Measurements from ENCODE around the gene SSTR1.
"Not testable (repeated sequence)": the region's sequence is repeated elsewhere in the genome, so short reads cannot be mapped to it uniquely, and the experiment has no call there.

SSTR1 gene, protein sequence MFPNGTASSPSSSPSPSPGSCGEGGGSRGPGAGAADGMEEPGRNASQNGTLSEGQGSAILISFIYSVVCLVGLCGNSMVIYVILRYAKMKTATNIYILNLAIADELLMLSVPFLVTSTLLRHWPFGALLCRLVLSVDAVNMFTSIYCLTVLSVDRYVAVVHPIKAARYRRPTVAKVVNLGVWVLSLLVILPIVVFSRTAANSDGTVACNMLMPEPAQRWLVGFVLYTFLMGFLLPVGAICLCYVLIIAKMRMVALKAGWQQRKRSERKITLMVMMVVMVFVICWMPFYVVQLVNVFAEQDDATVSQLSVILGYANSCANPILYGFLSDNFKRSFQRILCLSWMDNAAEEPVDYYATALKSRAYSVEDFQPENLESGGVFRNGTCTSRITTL
- total RNA-seq = 0 reads per million in 2 donors

DNA sequence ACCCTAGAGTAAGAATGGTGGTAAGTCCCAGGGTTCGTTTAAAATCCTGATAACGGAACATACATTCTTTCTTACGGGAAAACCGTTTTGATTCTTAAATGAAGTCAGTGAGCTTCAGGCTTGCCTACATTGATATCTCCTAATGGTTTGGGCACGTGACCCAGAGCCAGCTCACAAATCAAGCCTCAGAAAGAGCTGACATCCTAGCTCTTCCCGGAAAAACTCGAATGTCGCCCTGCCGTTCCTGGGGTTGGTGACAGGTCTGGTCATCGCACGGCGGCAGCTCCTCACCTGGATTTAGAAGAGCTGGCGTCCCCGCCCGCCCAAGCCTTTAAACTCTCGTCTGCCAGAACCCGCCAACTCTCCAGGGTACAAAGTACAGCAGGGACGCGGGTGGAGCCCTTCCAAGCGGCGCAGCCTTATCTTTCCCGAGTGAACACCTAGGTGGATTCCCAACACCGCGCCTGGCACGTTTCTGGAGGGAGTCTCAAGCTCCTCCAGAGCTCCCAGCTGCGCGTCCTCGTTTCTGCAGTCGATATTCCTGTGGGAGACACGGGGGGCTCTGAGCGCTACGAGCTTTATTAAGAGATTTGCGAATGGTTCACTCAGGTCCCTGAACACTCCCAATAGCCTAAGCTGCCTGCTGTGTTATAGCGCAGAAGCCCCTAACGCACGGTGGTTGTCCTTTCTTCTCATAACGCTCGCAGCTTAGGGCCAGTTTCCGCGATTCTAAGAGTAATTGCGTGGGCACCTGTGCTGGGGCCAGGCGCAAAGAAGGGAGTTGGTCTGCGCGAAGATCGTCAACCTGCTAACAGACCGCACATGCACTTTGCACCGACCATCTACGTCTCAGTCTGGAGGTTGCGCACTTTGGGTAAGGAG lies at the start of gene SSTR1:
Gene SSTR1 (plus strand): TSS at position 169 of the 882 bp plus-strand sequence. CDS start 1,486 bp downstream, outside the sequence.
- no peak for DNase-seq

DNA sequence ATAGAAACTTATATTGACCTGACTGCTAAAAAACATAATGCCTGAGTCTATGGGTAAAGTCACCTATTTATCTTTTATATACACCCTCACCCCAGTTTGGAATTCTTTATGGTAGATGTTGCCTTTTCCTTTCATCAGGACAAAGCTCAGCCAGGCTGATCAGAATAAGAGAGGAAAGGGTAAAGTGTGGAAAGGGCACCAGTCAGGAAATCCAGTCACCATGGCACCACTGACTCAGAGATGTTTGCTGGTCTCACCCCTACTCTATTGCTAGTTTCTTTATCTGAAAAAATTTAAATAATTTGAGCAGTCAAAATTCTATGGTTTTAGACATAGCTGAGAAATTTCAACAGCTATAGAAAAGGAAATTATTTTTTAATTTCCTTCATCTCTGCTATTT lies 49.2 kb upstream of the SSTR1 start:
- no peak for DNase-seq

DNA sequence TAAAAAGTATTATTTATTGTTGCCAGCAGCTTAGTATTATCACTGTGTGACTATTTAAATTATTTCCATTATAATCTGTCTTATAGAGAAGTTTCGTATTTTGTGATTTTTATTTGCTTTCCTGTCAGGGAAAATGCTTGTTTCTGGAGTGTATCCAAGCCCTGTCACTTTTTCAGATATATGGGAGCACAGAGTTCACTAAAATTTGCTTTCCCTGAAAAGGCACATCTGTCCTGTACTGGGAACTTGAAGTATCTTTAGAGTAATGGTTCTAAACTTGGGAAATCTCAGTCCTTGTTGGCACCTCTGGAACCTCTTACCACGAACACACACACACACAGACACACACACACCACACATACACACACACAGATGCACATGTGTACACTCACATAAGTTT lies 39.3 kb upstream of the SSTR1 start:
- DNase-seq = no peak

DNA sequence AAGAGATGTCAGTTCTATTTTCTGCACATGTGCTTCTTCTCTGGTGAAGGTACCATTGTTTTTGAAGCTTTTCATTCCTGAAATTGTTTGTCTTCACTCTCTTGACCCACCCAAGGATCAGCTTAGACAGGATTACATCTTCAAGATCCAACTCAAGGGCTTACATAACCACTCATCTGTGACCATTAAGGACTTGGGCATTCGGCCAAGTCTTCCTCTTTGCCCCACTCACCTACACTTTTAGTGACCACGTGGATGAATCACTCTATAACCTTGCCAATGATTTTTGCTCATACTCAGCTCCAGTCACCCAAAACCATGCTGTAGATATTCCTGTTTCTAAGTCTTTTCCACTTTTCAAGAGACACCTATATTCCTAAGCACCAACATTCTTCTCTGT lies 36.5 kb upstream of the SSTR1 start:
- DNase-seq = no peak

DNA sequence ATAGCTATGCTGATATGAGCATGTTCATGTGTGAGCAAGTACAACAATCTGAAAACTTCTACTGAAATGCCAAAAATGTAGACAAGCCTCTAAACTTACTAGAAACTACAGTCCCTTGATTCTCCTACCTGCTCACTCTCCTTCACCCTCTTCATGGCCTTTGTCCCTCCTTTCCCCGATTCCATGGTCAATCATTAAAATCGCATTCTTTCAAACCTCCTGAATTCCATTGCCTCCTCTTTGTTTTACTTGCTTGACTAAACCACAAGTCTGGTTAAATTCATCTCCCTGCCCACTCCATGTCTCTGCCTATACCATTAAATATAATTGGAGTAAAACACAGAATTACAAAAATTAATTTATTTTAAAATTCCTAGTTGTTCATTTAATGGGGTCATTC lies 33.0 kb upstream of the SSTR1 start:
- DNase-seq = no peak

DNA sequence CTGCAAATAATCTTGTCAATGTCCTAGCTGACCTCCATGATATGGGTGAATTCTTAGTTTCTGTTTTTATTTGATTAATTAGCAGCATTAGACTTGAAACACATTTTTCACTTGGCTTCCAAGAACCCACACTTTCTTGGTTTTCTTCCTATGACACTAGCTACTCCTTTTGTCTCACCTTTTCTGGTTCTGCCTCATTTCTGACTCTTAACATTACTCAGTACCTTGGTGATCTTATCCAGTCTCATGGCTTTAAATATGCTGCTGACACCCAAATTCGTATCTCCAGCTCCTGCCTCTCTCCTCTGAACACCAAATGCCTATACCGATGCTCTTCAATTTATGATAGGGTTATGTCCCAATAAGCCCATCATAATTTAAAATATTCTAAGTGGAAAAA lies 32.0 kb upstream of the SSTR1 start:
- DNase-seq = no peak

DNA sequence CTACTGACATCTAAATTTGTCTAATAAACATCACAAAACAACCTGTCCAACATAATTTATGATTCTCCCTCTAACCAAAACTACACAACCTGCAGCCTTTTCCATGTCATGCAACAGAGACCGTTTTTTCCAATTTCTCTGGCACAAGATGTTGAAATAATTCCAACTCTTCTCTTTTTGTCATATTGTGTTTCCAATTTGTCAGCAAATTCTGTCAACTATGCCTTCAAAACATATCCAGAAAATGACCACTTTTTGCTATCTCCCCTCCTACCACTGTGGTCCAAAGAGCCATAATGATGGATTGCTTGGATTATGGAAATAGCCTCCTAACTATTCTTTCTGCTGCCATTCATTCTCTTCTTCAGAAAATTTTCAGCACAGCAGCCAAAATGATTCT lies 31.3 kb upstream of the SSTR1 start:
- DNase-seq = no peak

DNA sequence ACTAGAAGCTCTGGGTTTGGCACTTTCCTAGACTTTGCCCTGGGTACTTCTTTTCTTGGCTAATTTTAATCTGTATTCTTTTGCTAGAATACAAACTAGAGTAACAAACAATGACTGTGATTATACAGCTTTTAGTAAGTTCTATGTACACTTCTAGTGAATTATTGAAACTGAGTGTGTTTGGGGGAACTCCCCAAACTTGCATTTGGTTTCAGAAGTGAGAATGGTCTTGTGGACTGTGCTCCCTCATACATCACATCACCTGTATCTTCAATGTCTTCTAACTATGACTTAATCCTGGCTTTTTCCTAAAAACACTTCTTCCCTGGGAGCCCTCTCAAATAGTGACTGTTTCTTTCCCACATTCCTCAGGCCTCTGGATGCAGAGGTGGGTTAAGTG lies 23.6 kb upstream of the SSTR1 start:
- no peak for DNase-seq

DNA sequence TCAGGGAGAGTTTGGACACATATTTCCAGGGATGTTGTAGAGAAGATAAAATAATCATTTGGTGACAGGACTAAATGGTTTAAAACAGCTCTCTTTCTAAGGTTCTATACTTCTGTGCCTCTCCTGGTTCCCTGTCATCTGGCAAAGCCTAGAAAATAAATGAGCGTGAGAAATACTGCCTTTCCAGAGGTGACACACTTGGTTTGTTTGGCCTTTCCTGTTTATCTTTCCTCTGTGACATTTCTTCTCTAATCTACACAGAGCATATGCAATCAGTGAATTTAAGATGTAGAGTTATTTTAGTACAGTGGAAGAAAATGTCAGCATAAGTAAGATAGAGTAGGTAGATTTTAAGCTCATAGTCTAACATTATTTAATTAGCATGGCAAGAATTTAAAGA lies 22.0 kb upstream of the SSTR1 start:
- no peak for DNase-seq

DNA sequence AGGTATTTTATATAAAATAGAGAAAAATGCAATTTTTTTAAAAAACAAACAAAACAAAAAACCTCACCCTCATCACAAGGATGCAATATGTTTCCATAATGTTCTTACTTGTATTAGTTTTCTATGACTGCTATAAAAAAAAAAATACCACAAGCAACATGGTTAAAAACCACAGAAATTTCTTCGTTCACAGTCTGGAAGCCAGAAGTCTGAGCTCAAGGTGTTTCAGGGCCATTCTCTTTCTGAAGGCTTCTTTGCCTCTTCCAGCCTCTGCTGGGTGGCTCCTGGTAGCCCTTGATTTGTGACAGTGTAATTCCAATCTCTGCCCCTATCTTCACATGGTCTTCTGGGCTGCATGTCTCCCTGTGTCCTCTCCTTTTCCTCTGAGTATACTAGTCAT lies 21.5 kb upstream of the SSTR1 start:
- no peak for DNase-seq

DNA sequence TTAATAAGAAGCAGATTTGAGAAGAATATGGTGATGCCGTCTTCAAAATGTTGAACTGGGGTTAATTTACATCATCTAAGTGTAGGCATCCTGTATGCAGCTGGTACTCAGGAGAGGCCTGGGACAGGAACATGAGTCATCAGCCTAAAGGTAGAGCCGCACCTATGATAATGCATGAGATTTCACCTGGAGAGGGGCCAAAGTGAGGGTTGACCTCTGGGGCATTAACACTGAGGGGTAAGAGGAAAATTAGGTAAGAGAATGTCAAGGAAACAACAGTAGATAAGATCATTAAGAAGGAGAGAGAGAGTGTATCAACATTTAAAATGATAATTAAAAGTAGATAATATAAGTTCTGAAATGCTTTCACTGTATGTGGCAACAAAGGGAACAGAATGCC lies 20.2 kb upstream of the SSTR1 start:
- no peak for DNase-seq

DNA sequence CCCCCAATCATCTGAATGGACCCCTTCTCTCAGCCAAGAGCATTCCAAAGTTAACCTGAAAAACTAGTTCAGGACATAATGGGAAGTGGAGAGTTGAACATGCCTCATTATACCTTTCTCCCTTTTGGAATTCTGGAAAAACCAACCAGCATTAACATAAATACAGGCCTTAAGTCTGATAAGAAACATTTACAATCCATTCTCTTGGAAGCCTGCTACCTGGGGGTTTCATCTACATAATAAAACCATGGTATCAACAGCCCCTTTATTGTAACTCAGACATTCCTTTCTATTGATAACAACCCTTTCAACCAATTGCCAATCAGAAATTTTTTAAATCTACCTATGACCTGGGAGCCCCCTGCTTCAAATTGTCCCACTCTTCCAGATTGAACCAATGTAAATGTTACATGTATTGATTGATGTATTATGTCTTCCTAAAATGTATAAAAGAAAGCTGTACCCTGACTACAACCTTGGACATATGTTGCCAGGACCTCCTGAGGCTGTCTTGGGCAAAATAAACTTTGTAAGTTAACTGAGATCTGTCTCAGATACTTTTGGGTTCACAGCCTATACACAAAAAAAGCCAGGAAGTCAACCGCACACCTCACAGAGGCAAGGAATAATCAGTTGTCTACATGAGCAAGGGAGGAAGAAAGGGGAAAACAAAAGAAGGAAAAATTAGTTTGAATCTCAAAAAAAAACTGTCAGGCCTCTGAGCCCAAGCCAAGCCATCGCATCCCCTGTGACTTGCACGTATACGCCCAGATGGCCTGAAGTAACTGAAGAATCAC lies 17.6 kb upstream of the SSTR1 start:
- DNase-seq = no peak

DNA sequence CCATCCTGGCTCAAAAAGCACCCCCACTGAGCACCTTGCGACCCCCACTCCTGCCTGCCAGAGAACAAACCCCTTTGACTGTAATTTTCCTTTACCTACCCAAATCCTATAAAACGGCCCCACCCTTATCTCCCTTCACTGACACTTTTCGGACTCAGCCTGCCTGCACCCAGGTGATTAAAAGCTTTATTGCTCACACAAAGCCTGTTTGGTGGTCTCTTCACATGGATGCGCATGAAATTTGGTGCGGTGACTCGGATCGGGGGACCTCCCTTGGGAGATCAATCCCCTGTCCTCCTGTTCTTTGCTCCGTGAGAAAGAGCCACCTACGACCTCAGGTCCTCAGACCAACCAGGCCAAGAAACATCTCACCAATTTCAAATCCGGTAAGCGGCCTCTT lies 16.9 kb upstream of the SSTR1 start:
- DNase-seq = not testable (repeated sequence)

DNA sequence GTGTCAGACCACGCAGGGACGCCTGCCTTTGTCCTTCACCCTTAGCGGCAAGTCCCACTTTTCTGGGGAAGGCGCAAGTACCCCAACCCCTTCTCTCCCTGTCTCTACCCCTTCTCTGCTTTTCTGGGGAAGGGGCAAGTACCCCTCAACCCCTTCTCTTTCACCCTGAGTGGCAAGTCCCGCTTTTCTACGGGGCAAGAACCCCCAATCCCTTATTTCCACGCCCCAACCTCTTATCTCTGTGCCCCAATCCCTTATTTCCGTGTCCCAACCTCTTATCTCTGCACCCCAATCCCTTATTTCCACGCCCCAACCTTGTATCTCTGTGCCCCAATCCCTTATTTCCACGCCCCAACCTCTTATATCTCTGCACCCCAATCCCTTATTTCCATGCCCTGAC lies 16.2 kb upstream of the SSTR1 start:
- DNase-seq = not testable (repeated sequence)

DNA sequence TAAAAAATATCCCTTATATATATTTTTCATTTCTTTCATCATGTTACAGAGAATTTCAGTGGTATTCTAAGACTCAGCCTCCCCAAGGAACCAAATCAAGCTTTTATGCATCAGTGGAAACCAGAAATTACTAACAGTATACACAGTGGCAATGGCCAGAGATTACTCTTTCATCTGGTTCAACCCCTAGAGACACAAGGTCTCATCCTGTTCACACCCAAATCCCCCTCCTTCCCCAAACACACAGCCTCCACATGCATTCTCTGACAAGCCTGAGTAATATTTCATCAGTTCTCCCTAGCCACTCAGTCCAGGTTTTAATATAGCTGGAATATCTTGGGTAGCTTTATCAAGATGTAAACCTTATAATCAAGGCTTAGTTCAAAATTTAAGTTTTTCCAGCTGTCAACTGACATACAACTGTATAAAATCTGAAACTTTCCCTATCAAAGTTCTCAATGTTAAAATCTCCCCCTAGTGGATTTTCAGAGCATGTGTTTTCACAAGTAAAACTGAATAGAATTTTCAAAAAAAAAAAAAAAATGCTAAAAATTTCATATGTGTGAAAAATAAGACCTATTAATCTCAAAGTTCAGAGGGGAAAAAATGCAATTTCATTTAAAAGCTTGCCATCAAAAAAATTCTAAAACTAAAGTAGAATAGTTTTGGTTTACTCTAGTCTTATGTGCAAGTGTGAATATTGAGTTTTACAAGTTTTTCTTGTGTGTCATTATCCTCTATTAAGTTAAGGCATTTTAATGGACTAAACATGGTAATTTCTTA lies 10.5 kb upstream of the SSTR1 start:
- no peak for DNase-seq

DNA sequence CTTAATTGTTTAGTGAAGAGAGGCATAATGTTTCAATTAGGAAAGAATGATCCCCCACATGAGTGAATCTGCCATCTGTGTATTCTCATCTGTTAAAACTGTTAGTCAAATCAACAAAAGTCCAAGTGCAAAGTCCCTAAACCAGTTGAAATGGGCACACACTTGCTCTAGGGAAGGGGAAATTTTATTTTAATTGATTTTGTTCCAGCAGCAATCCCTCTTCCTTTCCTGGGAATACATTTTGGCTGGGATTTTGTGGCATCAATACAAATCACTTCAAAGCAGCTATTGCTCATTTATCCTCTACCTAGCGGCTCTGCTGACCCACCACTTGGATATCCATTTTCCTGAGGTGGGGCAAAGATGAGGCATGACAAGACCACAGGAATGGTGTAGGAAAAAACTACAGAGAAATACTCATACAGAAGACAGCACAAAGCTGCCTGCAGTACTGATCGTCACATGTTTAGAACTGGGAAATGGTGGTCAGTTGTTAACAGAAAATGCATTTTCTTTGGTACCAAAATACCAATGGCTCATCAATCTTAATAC lies 9.8 kb upstream of the SSTR1 start:
- DNase-seq = no peak

DNA sequence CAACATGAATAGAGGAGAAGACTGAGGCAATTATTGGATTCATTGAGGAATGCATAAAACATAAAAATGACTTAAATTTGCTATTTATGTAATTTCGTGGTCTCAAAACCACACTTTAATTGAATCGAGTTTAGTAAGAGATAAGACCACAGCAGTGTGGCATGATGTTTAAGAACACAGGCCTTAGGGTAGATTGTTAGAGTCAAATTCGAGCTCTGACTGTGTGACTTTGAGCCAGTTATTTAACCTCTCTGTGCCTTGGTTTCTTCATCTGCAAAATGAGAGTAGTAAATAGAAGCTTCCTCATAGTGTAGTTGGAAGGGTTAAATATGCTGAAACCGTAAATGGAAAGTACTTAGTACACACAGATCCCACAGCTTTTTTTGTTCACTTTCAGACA lies 9.3 kb upstream of the SSTR1 start:
- DNase-seq = no peak

DNA sequence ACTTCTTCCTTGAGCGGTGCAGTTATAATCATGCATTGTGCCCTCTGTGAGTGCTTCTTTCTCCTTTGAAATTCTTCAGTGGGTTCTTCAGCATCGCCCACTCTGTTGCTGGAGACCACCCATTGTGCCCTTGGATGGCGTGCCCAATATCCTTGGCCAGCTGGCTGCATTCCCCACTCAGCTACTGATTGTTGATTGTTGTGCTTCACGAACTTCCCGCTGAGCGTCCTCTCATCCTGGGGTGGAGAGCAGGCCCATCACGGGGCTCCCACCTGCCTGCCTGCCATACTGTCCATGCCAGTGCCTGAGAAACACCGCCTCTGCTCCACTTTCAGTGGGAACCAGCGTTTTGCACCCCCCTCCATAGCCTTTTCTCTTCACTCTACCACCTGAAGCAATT lies 8.6 kb upstream of the SSTR1 start:
- no peak for DNase-seq

DNA sequence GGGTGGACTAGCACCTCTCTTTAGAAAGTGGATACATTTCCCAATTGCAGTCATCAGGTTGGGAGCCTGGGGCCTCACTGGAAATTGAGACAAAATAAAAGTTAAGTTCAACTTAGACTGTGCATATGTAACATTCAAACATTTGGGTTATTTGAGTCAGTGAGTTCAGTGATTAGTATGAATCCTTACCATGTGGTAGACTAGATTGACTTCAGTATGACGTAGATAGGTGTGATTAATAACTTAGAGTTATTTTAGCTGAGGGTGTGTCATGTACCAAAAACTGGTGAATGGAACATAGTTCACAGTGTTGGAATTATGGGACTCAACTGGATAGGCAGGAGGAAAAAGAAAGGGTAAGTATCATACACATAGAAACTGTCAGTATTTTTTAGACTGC lies 8.0 kb upstream of the SSTR1 start:
- DNase-seq = no peak

DNA sequence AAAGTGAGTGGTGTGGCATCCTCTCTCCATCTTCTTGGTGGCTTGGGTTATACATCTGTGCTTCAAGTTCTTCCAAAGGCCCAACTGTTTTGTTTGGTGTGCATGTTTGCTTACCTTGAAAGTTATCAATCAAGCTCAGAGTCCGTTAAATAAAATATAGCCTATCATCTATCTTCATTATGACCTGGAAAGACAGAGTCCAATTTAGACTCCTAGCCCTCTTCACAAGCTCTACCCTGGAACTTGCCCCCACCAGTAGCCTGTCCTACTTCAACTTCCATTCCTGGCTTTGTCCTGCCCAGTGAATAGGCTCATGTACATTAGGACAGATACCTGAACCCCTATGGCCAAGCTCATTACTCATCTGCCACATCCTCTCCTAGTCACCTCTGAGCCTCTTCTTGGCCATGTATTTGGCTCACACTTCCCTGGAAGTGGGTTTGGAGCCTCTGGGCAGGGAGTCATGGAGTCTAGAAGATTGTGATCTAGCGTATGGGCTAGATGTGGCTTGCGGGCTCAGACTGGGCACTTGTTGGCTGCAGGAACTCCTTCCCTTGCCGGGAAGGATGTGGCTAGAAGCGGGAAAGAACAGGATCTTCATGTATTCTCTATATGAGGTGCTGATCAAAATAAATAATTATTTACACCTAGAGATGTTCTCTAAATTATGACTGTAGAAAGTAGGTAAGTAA lies 6.4 kb upstream of the SSTR1 start:
- DNase-seq = no peak

DNA sequence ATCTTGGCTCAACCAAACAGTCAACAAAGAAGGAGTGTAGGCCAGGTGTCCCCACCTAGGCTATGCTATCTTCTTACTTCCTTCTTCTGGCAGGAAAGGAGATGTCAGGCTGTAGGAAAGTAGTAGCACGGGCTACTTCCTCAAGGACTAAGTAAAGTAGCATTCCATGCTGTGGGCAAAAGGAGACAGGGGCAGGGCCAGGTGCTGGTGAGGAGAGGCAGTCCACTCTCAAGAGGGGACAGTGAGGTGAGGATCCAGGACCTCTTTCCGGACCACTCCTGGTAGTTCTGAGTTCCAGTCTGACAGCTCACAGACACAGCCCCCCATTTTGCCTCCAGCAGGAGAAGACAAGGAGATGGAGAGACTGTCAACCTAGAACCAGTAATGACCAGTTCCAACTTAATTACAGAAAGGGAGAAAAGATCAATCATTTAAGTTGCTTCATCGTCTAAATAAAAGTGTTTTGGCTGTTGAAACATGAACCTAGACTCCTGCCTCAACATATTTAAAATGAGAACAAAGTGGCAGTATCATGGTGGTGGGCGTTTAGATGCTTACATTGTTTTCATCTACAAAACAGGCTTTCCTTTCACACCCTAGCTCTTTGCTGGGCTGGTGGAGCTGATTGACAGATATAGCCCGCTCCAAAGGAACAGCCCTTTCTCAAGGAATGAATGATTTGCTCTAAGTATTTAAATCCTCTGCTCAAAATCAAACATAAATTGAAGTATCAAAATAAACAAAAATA lies 5.1 kb upstream of the SSTR1 start:
- no peak for DNase-seq

Measured in T-helper 9 cell (primary cell).